HG02763 (cell line): ENCODE data around the gene MKNK1.

ENCODE experiments used
- ATAC-seq: cut with Tn5 transposase; IDR thresholded peaks from one replicate; pipeline ENCODE4 v1.9.1; 2021; ENCODE audit warnings: mild to moderate bottlenecking, moderate library complexity; ENCODE audit not compliant: unreplicated experiment

MKNK1 gene

GRCh38 chr1:46525253-46525983, 78.7 kb downstream of the MKNK1 start:
- no peak for ATAC-seq

- ATAC-seq, result no peak
Measured at GRCh38 chr1:46524843-46525242, 79.2 kb downstream of the MKNK1 start.

GRCh38 chr1:46523496-46524353, 80.3 kb downstream of the MKNK1 start:
- no peak for ATAC-seq

- no peak for ATAC-seq
Measured at GRCh38 chr1:46522969-46523320, 81.1 kb downstream of the MKNK1 start.

GRCh38 chr1:46522184-46522968, 81.7 kb downstream of the MKNK1 start:
- ATAC-seq, result peak; percentile 47

- ATAC-seq, result no peak
Measured at GRCh38 chr1:46521414-46521813, 82.7 kb downstream of the MKNK1 start.

- no peak for ATAC-seq
Measured at GRCh38 chr1:46520063-46520911, 83.8 kb downstream of the MKNK1 start.

GRCh38 chr1:46519209-46519608, 84.9 kb downstream of the MKNK1 start:
- no peak for ATAC-seq

- no peak for ATAC-seq
Measured at GRCh38 chr1:46517932-46518498, 86.1 kb downstream of the MKNK1 start.

GRCh38 chr1:46517010-46517600, 87.0 kb downstream of the MKNK1 start:
- ATAC-seq, result no peak

- no peak for ATAC-seq
Measured at GRCh38 chr1:46516200-46516950, 87.7 kb downstream of the MKNK1 start.

- ATAC-seq, result no peak
Measured at GRCh38 chr1:46515576-46515975, 88.5 kb downstream of the MKNK1 start.

GRCh38 chr1:46513536-46513935, 90.5 kb downstream of the MKNK1 start:
- ATAC-seq, result no peak

GRCh38 chr1:46512792-46513190, 91.3 kb downstream of the MKNK1 start:
- no peak for ATAC-seq

- no peak for ATAC-seq
Measured at GRCh38 chr1:46512135-46512791, 91.8 kb downstream of the MKNK1 start.

GRCh38 chr1:46510998-46511365, 93.1 kb downstream of the MKNK1 start:
- ATAC-seq, result no peak

- ATAC-seq, result no peak
Measured at GRCh38 chr1:46510341-46510997, 93.6 kb downstream of the MKNK1 start.

GRCh38 chr1:46508757-46509156, 95.3 kb downstream of the MKNK1 start:
- ATAC-seq, result no peak
